ENCODE data around the gene HOXC13.

HOXC13 gene

GRCh38 chr12:53977596-53978445 is 39.2 kb downstream of the HOXC13 start:
- TF ChIP-seq CTCF (IDR thresholded peaks at IDR 0.05; ENCODE audit: extremely low read depth, missing control alignments): no peak
- no peak for DNase-seq (ENCODE audit: low spot score)

- no peak for DNase-seq (ENCODE audit: low spot score)
- TF ChIP-seq CTCF (IDR thresholded peaks at IDR 0.05; ENCODE audit: extremely low read depth, missing control alignments): no peak
These were observed 40.1 kb downstream of the HOXC13 start for GRCh38 chr12:53978477-53979356.

GRCh38 chr12:53980104-53980801 is 41.6 kb downstream of the HOXC13 start:
- DNase-seq (ENCODE audit: low spot score): no peak
- no peak for TF ChIP-seq CTCF (IDR thresholded peaks at IDR 0.05; ENCODE audit: extremely low read depth, missing control alignments)

GRCh38 chr12:53980802-53981496 is 42.3 kb downstream of the HOXC13 start:
- TF ChIP-seq CTCF (IDR thresholded peaks at IDR 0.05; ENCODE audit: extremely low read depth, missing control alignments): no peak
- DNase-seq (ENCODE audit: low spot score): no peak

GRCh38 chr12:53981634-53982565 is 43.3 kb downstream of the HOXC13 start:
- TF ChIP-seq CTCF (IDR thresholded peaks at IDR 0.05; ENCODE audit: extremely low read depth, missing control alignments): no peak
- DNase-seq (ENCODE audit: low spot score): no peak
